Measurements from ENCODE around the gene CREG1.

DNA sequence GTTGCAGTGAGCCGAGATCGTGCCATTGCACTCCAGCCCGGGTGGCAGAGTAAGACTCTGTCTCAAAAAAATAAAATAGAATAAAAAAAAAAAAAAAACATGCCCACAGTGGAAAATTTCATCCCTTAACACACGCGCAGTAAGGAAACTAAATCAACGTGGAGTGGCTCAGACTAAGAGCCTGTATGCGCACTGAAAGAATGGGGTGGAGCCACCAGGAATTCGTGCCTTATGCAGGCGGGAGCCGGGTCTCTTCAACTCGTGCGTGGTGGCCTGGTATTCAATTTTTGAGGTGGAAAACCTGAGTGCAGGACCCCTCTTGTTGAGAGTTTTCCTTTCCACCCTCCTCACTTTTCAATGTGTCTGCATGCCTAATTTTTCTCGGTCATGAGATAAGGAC lies 22.1 kb upstream of the CREG1 start:
- TF ChIP-seq, protein P1, sequence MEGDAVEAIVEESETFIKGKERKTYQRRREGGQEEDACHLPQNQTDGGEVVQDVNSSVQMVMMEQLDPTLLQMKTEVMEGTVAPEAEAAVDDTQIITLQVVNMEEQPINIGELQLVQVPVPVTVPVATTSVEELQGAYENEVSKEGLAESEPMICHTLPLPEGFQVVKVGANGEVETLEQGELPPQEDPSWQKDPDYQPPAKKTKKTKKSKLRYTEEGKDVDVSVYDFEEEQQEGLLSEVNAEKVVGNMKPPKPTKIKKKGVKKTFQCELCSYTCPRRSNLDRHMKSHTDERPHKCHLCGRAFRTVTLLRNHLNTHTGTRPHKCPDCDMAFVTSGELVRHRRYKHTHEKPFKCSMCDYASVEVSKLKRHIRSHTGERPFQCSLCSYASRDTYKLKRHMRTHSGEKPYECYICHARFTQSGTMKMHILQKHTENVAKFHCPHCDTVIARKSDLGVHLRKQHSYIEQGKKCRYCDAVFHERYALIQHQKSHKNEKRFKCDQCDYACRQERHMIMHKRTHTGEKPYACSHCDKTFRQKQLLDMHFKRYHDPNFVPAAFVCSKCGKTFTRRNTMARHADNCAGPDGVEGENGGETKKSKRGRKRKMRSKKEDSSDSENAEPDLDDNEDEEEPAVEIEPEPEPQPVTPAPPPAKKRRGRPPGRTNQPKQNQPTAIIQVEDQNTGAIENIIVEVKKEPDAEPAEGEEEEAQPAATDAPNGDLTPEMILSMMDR (conservative IDR thresholded peaks at IDR 0.05; ENCODE audit: low read depth, low read length) = no peak
- no peak for TF ChIP-seq EZH2 (IDR thresholded peaks at IDR 0.05; ENCODE audit: borderline replicate concordance, low read depth, low read length, poor library complexity, severe bottlenecking)

All from A673 (cell line).